ENCODE results near the gene KLK4. TPM values are rescaled to one million over a fixed set of nuclear protein-coding genes. Genes with fewer than 3 reads are reported as not detected.
"Not testable (repeated sequence)": the region's sequence is repeated elsewhere in the genome, so short reads cannot be mapped to it uniquely, and the experiment has no call there.

The KLK4 gene
- total and polyA plus RNA-seq, 2 donors (not counting 3 experiments of a cell fraction or from before 2014, with no cell fraction given): not detected

- POLR2A ChIA-PET: interaction anchor here (0.6 kb wide), 1 partner anchor 128 kb away, joined by 4 read pairs; no protein-coding TSS in a partner anchor
- dilution Hi-C loops (cut with MboI; ENCODE audit: extremely low pct_ligation_motif_present, low sequenced_read_pairs): no loop called here
Measured at GRCh38 chr19:50897191-50897607, 14.0 kb downstream of the KLK4 start.

GRCh38 chr19:50896591-50897190 lies 14.5 kb downstream of the KLK4 start:
- Histone ChIP-seq H3K9me1 (replicated peaks; ENCODE audit: control insufficient read depth, extremely low read depth, insufficient read depth, low read length) (no peaks in the 10 kb centered on the region), H3K9ac (replicated peaks; ENCODE audit: extremely low read depth, insufficient read depth, low read length) (no peak overlapping the region), H3K36me3 (ENCODE audit: control insufficient read depth in 2 of 2, extremely low read depth in 1 of 2, insufficient read depth in 2 of 2, low read length in 2 of 2) (no peaks in the 10 kb centered on the region), H3K4me1 (ENCODE audit: control insufficient read depth, extremely low read depth, insufficient read depth, low read length) (no peaks in the 10 kb centered on the region), H3K79me2 (ENCODE audit: control insufficient read depth, insufficient read depth, low read length) (no peaks in the 10 kb centered on the region), H3K27ac (ENCODE audit: insufficient read depth, low read depth, low read length) (no peak overlapping the region), H2AFZ (ENCODE audit: low read depth, low read length) (no peak overlapping the region), H4K20me1 (replicated peaks; ENCODE audit: control insufficient read depth, extremely low read depth, insufficient read depth, low read length) (no peaks in the 10 kb centered on the region), H3K4me2 (ENCODE audit: insufficient read depth, low read length) (no peak overlapping the region), H3K4me3 (replicated peaks in 1 of 3; ENCODE audit: insufficient read depth in 1 of 3, low read depth in 1 of 3, low read length in 3 of 3) (no peak overlapping the region), H3K27me3 (ENCODE audit: control insufficient read depth in 2 of 2, insufficient read depth in 2 of 2, low read length in 2 of 2) (no peaks in the 10 kb centered on the region), H3K9me3 (replicated peaks; ENCODE audit: control insufficient read depth, insufficient read depth, low read length) (no peaks in the 10 kb centered on the region)
- ChIA-PET POLR2A (interaction anchor here (0.6 kb wide), 1 partner anchor 128 kb away, joined by 4 read pairs; no protein-coding TSS in a partner anchor), CTCF (no interaction called here)
- dilution Hi-C loops (cut with MboI; ENCODE audit: extremely low pct_ligation_motif_present, low sequenced_read_pairs): no loop called here
- TF ChIP-seq POLR2AphosphoS5 (IDR thresholded peaks at IDR 0.05; ENCODE audit: insufficient read depth, low read depth, low read length) (no peak), JUN (IDR thresholded peaks at IDR 0.05; ENCODE audit: borderline replicate concordance, insufficient read depth, insufficient read length, low read depth) (peak; percentile 35)
- FAIRE-seq (no peak), DNase-seq (ENCODE audit: low read depth, low spot score) (no peak)
- intact Hi-C loops (cut with micrococcal nuclease): no loop called here
- BruUV-seq (replicated peaks): no TSS peak

More at GRCh38 chr19:50897191-50897607, 14.0 kb downstream of the KLK4 start:
- H4K20me1 ChIP-seq (replicated peaks; ENCODE audit: control insufficient read depth, extremely low read depth, insufficient read depth, low read length): no peaks in the 10 kb centered on the region
- H3K9me1 ChIP-seq (replicated peaks; ENCODE audit: control insufficient read depth, extremely low read depth, insufficient read depth, low read length): no peaks in the 10 kb centered on the region
- H3K9ac ChIP-seq (replicated peaks; ENCODE audit: extremely low read depth, insufficient read depth, low read length): no peak overlapping the region
- no peak for DNase-seq (ENCODE audit: low read depth, low spot score)
- no TSS peak for BruUV-seq (replicated peaks)
- TF ChIP-seq POLR2AphosphoS5 (IDR thresholded peaks at IDR 0.05; ENCODE audit: insufficient read depth, low read depth, low read length): no peak
- TF ChIP-seq, protein P1, sequence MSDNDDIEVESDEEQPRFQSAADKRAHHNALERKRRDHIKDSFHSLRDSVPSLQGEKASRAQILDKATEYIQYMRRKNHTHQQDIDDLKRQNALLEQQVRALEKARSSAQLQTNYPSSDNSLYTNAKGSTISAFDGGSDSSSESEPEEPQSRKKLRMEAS (IDR thresholded peaks at IDR 0.05; ENCODE audit: insufficient read depth, insufficient read length): no peak
- TF ChIP-seq EZH2 (IDR thresholded peaks at IDR 0.05; ENCODE audit: borderline replicate concordance, low read depth, low read length, severe bottlenecking): no peak
- no peak for TF ChIP-seq FOS (IDR thresholded peaks at IDR 0.05; ENCODE audit: borderline replicate concordance, insufficient read depth, low read length)
- no peaks in the 10 kb centered on the region for H3K36me3 ChIP-seq (ENCODE audit: control insufficient read depth in 2 of 2, extremely low read depth in 1 of 2, insufficient read depth in 2 of 2, low read length in 2 of 2)
- H3K79me2 ChIP-seq (ENCODE audit: control insufficient read depth, insufficient read depth, low read length): no peaks in the 10 kb centered on the region
- FAIRE-seq: no peak
- no peak overlapping the region for H2AFZ ChIP-seq (ENCODE audit: low read depth, low read length)
- CTCF ChIA-PET: no interaction called here
- no peak overlapping the region for H3K4me3 ChIP-seq (replicated peaks in 1 of 3; ENCODE audit: insufficient read depth in 1 of 3, low read depth in 1 of 3, low read length in 3 of 3)
- H3K27ac ChIP-seq (ENCODE audit: insufficient read depth, low read depth, low read length): no peak overlapping the region
- H3K27me3 ChIP-seq (ENCODE audit: control insufficient read depth in 2 of 2, insufficient read depth in 2 of 2, low read length in 2 of 2): no peaks in the 10 kb centered on the region
- H3K9me3 ChIP-seq (replicated peaks; ENCODE audit: control insufficient read depth, insufficient read depth, low read length): no peaks in the 10 kb centered on the region
- intact Hi-C loops (cut with micrococcal nuclease): no loop called here
- no peaks in the 10 kb centered on the region for H3K4me1 ChIP-seq (ENCODE audit: control insufficient read depth, extremely low read depth, insufficient read depth, low read length)
- H3K4me2 ChIP-seq (ENCODE audit: insufficient read depth, low read length): no peak overlapping the region

GRCh38 chr19:50896089-50896590 lies 15.1 kb downstream of the KLK4 start:
- H3K27me3 ChIP-seq (ENCODE audit: control insufficient read depth in 2 of 2, insufficient read depth in 2 of 2, low read length in 2 of 2); BruUV-seq (replicated peaks); H3K9ac ChIP-seq (replicated peaks; ENCODE audit: extremely low read depth, insufficient read depth, low read length); FAIRE-seq; H3K36me3 ChIP-seq (ENCODE audit: control insufficient read depth in 2 of 2, extremely low read depth in 1 of 2, insufficient read depth in 2 of 2, low read length in 2 of 2); H3K9me3 ChIP-seq (replicated peaks; ENCODE audit: control insufficient read depth, insufficient read depth, low read length); H2AFZ ChIP-seq (ENCODE audit: low read depth, low read length); dilution Hi-C loops (cut with MboI; ENCODE audit: extremely low pct_ligation_motif_present, low sequenced_read_pairs); H3K4me2 ChIP-seq (ENCODE audit: insufficient read depth, low read length); H3K9me1 ChIP-seq (replicated peaks; ENCODE audit: control insufficient read depth, extremely low read depth, insufficient read depth, low read length); DNase-seq (ENCODE audit: low read depth, low spot score); CTCF ChIA-PET; H3K4me3 ChIP-seq (replicated peaks in 1 of 3; ENCODE audit: insufficient read depth in 1 of 3, low read depth in 1 of 3, low read length in 3 of 3); intact Hi-C loops (cut with micrococcal nuclease); POLR2A ChIA-PET; H3K27ac ChIP-seq (ENCODE audit: insufficient read depth, low read depth, low read length); H3K79me2 ChIP-seq (ENCODE audit: control insufficient read depth, insufficient read depth, low read length); H4K20me1 ChIP-seq (replicated peaks; ENCODE audit: control insufficient read depth, extremely low read depth, insufficient read depth, low read length); H3K4me1 ChIP-seq (ENCODE audit: control insufficient read depth, extremely low read depth, insufficient read depth, low read length): not testable (repeated sequence)
